ENCODE data around the gene FAM53B.
A peak's percentile ranks its signal among the peaks of the same experiment; 100 is the strongest.

- TF ChIP-seq POLR2A (IDR thresholded peaks at IDR 0.05; ENCODE audit: low read length) (peak; percentile 1), GATA1 (IDR thresholded peaks at IDR 0.05; ENCODE audit: low read depth, low read length) (no peak)
Measured at GRCh38 chr10:124693396-124693795, 50.8 kb downstream of the FAM53B start.

Data from erythroblast (primary cell).